Natural killer cell treated with Interleukin-12 subunit alpha and Interleukin-12 subunit beta and Interleukin-15 and Interleukin-18, amount 100 ng/mL, for 72 hours (primary cell): ENCODE data around the gene HRH3. TPM values are rescaled to one million over a fixed set of nuclear protein-coding genes. Genes with fewer than 3 reads are reported as not detected.

Experiments
- ATAC-seq, 2 donors: fragments of 150-1000 bp; cut with Tn5 transposase in 1 of 2; sonication (Bioruptor Pico), chemical (Tn5 transposase) in 1 of 2; 2 replicates each; pipeline ENCODE4 v1.10.0; 2021
- DNase-seq: peaks from one replicate; pipeline ENCODE4 v3.0.0; 2022; ENCODE audit warnings: low spot score
- H3K27ac Mint-ChIP-seq, 2 donors: 1 replicate in 1 of 2; 2 replicates in 1 of 2; pipeline ENCODE4 v1.8.0; 2022; ENCODE audit warnings: mixed read lengths in 2 of 2, mild to moderate bottlenecking in 1 of 2, moderate library complexity in 1 of 2
- H3K27me3 Mint-ChIP-seq, 2 donors: 1 replicate in 1 of 2; 2 replicates in 1 of 2; pipeline ENCODE4 v1.8.0; 2022; ENCODE audit warnings: mixed read lengths in 2 of 2
- H3K36me3 Mint-ChIP-seq: one replicate; pipeline ENCODE4 v1.8.0; 2022; ENCODE audit warnings: mixed read lengths
- H3K4me1 Mint-ChIP-seq, 2 donors: 1 replicate in 1 of 2; 2 replicates in 1 of 2; pipeline ENCODE4 v1.8.0; 2022; ENCODE audit warnings: low read depth in 2 of 2, mixed read lengths in 2 of 2, mild to moderate bottlenecking in 1 of 2
- H3K4me3 Mint-ChIP-seq: one replicate; pipeline ENCODE4 v1.8.0; 2022; ENCODE audit warnings: mixed read lengths
- H3K9me3 Mint-ChIP-seq: 2 replicates; pipeline ENCODE4 v1.8.0; 2022; ENCODE audit warnings: mixed read lengths
- total RNA-seq, 2 donors: library from RNA; stranded (reverse); gene quantifications; one replicate each; pipeline ENCODE4 v1.2.3, GENCODE V29; 2022

HRH3 gene
- total RNA-seq, 2 donors from 2014 or later = not detected

DNA sequence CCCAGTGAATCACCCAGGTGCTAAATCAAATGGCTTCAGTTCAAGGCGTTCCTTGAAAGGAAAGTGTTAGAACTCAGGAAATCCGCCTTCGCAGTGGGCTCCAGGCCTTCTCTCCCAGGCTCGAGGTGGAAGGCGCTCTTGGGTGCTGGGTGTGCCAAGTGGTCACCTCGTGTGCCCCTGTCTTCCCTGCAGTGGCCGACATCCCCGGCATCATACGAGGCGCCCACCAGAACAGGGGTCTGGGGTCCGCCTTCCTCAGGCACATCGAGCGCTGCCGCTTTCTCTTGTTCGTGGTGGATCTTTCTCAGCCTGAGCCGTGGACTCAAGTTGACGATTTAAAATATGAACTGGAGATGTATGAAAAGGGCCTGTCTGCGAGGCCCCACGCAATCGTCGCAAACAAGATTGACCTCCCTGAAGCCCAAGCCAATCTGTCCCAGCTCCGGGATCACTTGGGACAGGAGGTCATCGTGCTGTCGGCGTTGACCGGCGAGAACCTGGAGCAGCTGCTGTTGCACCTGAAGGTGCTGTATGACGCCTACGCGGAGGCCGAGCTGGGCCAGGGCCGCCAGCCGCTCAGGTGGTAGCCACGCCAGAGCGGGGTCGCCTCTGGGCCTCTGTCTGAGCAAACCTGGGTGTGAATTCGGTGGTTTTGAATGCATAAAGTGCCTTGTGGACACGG, 19.4 kb downstream of the HRH3 start:
- DNase-seq = no peak
- peaks cover 0 to 2% of the 10 kb centered on the region in 2 donors for H3K4me1 Mint-ChIP-seq
- ATAC-seq = no peak

DNA sequence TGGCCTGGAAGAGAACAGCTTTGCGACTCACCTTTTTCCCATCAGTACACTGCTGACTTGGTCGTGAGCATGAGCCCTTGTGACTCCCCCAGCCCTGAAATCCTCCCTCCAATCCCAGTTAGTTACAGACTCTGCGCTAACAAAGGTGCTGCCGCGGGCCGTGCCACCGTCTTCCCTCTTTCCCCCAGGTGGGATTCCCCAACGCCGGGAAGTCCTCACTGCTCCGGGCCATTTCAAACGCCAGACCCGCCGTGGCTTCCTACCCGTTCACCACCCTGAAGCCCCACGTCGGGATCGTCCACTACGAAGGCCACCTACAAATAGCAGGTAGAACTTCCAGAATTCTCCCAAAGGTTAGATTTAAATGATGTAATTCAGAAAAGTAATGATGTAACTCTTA, 21.1 kb downstream of the HRH3 start:
- ATAC-seq (no peak), DNase-seq (no peak)
- Mint-ChIP-seq H3K27ac (no peak overlapping the region), H3K4me3 (no peak overlapping the region), H3K27me3 (no peaks in the 10 kb centered on the region), H3K36me3 (peaks cover 9% of the 10 kb centered on the region), H3K9me3 (no peaks in the 10 kb centered on the region), H3K4me1 (peaks cover 0 to 6% of the 10 kb centered on the region in 2 donors)

More for the DNA sequence above, 19.4 kb downstream of the HRH3 start:
- H3K4me3 Mint-ChIP-seq = no peak overlapping the region
- no peaks in the 10 kb centered on the region for H3K27me3 Mint-ChIP-seq
- H3K9me3 Mint-ChIP-seq = no peaks in the 10 kb centered on the region
- H3K36me3 Mint-ChIP-seq = peaks cover 5% of the 10 kb centered on the region
- no peak overlapping the region for H3K27ac Mint-ChIP-seq

DNA sequence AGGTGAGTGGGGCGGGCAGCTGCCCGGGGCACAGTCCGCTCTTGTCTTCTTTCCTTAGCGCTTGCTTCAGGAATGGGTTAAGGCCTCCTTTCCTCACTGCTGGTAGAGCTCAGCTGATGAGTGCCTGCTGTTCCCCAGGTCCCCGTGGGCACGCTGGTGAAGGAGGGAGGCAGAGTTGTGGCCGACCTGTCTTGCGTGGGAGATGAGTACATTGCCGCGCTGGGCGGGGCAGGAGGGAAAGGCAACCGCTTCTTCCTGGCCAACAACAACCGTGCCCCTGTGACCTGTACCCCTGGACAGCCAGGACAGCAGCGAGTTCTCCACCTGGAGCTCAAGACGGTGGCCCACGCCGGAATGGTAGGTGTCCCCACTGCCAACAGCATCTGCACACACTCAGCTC, 21.6 kb downstream of the HRH3 start:
- Mint-ChIP-seq H3K27me3 (no peaks in the 10 kb centered on the region), H3K4me3 (no peak overlapping the region), H3K36me3 (peaks cover 9% of the 10 kb centered on the region), H3K27ac (no peak overlapping the region), H3K4me1 (peaks cover 0 to 6% of the 10 kb centered on the region in 2 donors), H3K9me3 (no peaks in the 10 kb centered on the region)
- DNase-seq (no peak), ATAC-seq (no peak)

DNA sequence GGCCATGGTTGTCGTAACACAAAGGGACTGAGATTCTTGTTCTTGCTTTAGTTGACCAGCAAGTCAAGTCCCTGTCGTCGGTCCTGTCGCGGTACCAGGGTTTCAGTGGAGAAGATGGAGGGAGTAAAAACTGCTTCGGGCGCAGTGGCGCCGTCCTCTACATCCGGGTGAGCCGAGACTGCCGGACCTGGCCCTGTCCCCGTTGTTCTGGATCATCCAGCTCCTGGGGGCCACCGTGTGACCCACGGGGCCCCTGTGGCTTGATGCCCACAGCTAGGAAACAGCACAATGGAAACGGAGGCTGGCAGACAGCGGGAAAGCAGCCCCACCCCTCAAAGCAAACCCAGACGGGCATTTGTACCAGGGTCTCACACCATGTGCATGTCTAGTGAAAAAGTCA, 22.3 kb downstream of the HRH3 start:
- Mint-ChIP-seq H3K27me3 (no peaks in the 10 kb centered on the region), H3K4me3 (no peak overlapping the region), H3K4me1 (peaks cover 0 to 6% of the 10 kb centered on the region in 2 donors), H3K27ac (no peak overlapping the region), H3K36me3 (peaks cover 9% of the 10 kb centered on the region), H3K9me3 (no peaks in the 10 kb centered on the region)
- ATAC-seq (no peak), DNase-seq (no peak)

DNA sequence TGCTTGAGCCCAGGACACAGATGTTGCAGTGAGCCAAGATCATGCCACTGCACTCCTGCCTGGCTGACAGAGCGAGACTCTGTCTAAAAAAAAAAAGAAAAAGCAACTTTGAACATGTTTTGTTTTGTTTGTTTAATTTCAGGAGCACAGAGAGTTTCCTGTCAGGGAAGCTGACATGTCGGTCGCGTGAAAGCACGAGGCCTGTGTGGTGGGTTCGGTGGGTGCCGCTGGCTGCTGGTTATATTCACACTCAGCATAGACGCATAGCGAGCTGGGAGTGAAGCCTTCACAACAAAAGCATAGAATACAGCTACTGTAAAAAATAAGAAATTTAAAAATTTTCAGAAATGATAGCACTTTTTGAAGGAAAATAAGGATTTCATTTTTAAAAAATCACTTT, 22.8 kb downstream of the HRH3 start:
- Mint-ChIP-seq H3K36me3 (peaks cover 9% of the 10 kb centered on the region), H3K9me3 (no peaks in the 10 kb centered on the region), H3K27ac (no peak overlapping the region), H3K4me1 (peaks cover 0 to 6% of the 10 kb centered on the region in 2 donors), H3K27me3 (no peaks in the 10 kb centered on the region), H3K4me3 (no peak overlapping the region)
- DNase-seq (no peak), ATAC-seq (no peak)

DNA sequence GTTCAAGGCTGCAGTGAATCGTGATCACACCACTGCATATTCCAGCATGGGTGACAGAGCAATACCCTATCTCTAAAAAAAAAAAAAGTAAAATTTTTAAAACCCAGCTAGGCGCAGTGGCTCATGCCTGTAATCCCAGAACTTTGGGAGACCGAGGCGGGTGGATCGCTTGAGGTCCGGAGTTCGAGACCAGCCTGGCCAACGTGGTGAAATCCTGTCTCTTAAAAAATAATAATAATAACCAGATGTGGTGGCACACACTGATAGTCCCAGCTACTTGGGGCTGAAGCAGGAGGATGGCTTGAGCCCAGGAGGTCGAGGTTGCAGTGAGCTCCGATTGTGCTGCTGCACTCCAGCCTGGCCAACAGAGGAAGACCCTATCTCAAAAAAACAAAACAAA, 23.8 kb downstream of the HRH3 start:
- peaks cover 0 to 6% of the 10 kb centered on the region in 2 donors for H3K4me1 Mint-ChIP-seq
- no peak overlapping the region for H3K27ac Mint-ChIP-seq
- ATAC-seq = no peak
- H3K27me3 Mint-ChIP-seq = no peaks in the 10 kb centered on the region
- H3K4me3 Mint-ChIP-seq = no peak overlapping the region
- DNase-seq = no peak
- H3K9me3 Mint-ChIP-seq = no peaks in the 10 kb centered on the region
- H3K36me3 Mint-ChIP-seq = peaks cover 9% of the 10 kb centered on the region

DNA sequence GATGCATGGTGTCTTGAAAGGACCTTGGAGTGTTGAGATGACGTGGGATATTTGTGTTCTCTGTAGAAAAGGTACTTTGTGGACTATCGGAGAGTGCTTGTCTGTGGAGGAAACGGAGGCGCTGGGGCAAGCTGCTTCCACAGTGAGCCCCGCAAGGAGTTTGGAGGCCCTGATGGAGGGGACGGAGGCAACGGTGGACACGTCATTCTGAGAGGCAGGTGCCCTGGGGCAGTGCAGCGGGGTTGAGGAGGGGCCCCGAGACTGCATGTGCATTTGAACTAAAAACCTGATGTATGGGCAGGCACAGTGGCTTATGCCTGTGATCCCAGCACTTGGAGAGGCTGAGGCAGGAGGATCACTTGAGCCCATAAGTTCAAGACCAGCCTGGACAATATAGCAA, 24.3 kb downstream of the HRH3 start:
- H3K4me1 Mint-ChIP-seq = peaks cover 1 to 6% of the 10 kb centered on the region in 2 donors
- H3K4me3 Mint-ChIP-seq = no peak overlapping the region
- no peak for ATAC-seq
- H3K36me3 Mint-ChIP-seq = peaks cover 9% of the 10 kb centered on the region
- no peaks in the 10 kb centered on the region for H3K9me3 Mint-ChIP-seq
- no peaks in the 10 kb centered on the region for H3K27me3 Mint-ChIP-seq
- no peak overlapping the region for H3K27ac Mint-ChIP-seq
- no peak for DNase-seq

DNA sequence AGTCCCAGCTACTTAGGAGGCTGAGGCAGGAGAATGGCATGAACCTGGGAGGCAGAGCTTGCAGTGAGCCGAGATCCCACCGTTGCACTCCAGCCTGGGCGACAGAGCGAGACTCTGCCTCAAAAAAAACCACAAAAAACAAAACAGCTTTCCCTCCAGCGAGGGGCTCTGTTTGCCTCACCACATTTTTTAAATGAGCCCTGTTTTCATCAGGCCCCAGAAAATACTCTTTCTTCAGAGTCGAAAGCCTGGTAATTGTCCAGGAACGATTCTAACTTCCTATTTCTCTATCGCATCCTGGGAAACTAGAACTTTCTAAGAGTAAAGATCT, 25.0 kb downstream of the HRH3 start:
- DNase-seq (no peak), ATAC-seq (no peak)
- H3K36me3 Mint-ChIP-seq = peaks cover 6% of the 10 kb centered on the region
- H3K4me3 Mint-ChIP-seq = no peak overlapping the region
- no peaks in the 10 kb centered on the region for H3K9me3 Mint-ChIP-seq
- H3K4me1 Mint-ChIP-seq = peaks cover 6% of the 10 kb centered on the region in 2 donors
- H3K27ac Mint-ChIP-seq = no peak overlapping the region
- H3K27me3 Mint-ChIP-seq = no peaks in the 10 kb centered on the region

DNA sequence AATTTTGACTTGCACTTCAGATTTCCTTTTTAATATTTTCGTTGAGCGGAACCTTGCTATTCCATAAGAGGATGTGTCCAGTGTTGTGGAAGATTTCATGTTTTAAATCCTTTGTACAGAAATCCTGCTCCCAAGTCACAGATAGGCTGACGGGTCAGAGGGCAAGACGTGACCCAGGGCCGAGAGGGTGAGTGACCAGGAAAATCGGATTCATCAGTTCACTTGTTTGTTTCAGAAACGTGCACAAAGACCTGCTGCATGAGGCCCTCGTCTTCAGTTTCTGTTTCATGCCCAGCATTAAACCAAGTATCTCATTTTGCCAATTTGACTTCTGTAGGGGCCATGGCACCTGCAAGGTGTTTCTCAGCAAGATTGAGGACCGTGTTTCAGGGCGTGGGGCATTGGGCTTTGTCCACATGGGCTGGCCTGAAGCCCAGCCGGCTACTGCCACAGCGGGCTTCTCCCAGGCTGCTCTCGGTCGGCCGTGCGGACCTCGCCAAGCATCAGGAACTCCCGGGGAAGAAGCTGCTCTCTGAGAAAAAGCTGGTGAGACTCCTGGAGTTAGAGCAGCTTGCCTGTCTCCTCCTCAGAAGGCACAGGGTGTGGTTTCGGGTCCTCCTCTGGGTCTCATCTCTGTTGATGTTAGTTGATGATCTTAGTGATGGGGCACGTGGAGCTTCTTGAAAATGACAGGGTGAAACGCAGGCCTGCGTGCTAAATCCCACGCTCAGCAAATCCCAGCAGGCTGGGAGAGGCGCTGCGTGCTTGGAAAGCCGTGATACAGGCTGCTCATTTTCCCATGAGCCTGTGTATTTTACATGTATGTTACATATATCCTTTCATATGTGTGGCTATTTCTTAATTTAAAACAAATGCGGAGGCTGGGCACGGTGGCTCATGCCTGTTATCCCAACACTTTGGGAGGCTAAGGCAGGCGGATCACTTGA, 26.7 kb downstream of the HRH3 start:
- no peaks in the 10 kb centered on the region for H3K27me3 Mint-ChIP-seq
- no peak for ATAC-seq
- no peak overlapping the region for H3K4me3 Mint-ChIP-seq
- H3K4me1 Mint-ChIP-seq = peaks cover 6% of the 10 kb centered on the region in 2 donors
- no peak for DNase-seq
- H3K36me3 Mint-ChIP-seq = peaks cover 4% of the 10 kb centered on the region
- no peak overlapping the region for H3K27ac Mint-ChIP-seq
- H3K9me3 Mint-ChIP-seq = no peaks in the 10 kb centered on the region

DNA sequence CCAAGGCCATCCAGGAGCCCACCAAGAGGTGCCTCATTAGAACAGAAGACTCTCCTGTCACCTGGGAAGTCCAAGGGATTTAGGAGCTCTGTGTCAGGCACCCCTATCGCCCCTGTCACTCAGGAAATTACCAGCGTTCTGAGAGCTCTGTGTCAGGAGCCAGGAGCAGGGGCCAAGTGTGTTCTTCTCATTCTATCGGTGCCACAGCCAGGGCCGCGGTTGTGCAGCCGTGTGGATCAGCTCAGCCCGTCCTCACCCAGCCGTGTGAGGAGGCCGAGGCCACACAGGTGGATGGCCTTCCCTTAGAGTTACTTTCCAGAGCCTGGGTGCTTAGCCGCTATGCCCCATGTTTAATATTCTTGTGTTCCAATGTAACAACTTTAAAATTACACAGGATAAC, 27.4 kb downstream of the HRH3 start:
- no peaks in the 10 kb centered on the region for H3K9me3 Mint-ChIP-seq
- peaks cover 4% of the 10 kb centered on the region for H3K36me3 Mint-ChIP-seq
- no peak for ATAC-seq
- no peaks in the 10 kb centered on the region for H3K27me3 Mint-ChIP-seq
- H3K4me1 Mint-ChIP-seq = peaks cover 6 to 9% of the 10 kb centered on the region in 2 donors
- H3K4me3 Mint-ChIP-seq = no peak overlapping the region
- H3K27ac Mint-ChIP-seq = no peak overlapping the region
- no peak for DNase-seq

DNA sequence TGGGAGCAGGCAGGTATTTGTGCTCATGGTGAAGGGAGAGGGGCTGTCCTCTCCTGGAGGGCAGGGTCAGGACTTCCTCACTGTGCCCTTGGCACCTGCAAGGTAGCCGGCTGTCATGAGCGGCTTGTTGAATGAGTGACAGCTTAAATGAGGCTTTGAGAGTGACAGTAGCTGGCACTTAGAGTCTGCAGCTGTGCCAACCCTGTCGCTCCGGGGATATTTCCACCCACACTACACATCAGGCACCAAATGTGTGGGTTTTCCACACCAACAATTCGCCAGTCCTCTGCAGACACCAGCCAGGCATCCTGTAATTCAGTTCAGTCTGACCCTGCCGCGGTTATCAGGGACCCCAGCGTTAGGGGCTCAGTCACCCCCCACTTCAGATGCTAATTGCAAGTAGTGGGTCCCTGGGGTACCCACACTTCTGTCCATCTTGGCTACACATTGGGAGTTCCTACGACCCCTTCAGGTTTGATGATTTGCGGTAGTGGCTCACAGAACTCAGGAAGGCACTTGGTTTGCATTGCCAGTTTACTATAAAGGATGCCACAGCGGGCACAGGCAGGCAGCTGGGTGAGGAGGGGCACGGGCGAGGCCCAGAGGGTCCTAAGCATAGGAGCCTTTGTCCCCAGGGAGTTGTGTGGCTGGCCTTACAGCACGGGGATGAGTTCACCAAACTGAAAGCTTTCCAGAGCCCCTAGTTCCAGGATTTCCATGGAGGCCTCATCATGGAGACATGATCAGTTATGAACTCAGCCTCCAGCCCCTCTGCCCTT, 28.1 kb downstream of the HRH3 start:
- no peak overlapping the region for H3K27ac Mint-ChIP-seq
- H3K4me1 Mint-ChIP-seq = peaks cover 7 to 13% of the 10 kb centered on the region in 2 donors
- no peaks in the 10 kb centered on the region for H3K27me3 Mint-ChIP-seq
- DNase-seq (no peak), ATAC-seq (no peak)
- H3K9me3 Mint-ChIP-seq = no peaks in the 10 kb centered on the region
- H3K4me3 Mint-ChIP-seq = no peak overlapping the region
- peaks cover 4% of the 10 kb centered on the region for H3K36me3 Mint-ChIP-seq

DNA sequence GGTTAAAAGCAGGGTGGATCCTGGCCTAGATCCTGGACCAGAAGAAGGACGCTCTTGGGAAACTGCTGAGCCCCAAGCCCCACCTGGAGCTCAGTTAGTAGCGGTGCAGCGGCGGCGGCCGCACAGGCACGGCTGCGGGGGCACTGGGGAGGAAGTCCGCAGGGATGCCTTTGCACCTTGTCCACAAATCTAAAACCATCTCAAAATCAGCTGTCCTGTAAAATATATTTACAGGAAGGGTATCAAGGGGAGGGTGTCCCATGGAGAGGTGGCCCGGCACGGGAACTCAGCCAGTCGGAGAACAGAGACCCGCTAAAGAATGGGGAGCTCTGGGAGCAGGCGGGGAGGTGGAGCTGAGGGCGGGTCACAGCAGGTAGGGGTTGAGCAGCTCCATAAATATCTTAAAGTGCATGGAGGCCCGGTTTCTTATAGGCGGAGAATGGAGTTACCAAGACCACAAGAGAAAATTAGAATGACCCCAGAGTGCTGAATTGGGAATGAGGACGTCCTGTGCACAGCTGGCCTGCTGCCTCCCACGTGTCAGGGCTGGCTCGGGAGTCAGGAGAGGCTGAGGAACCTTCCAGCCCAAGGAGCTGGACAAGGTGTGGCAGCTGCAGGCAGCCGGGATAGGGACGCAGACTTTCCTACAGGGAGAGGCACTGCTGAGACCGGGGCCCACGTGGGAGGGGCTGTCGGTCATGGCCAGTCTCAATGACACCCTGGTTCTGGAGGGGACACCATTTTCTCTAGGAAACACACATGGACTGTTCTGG, 29.3 kb downstream of the HRH3 start:
- Mint-ChIP-seq H3K27me3 (no peaks in the 10 kb centered on the region), H3K27ac (peak overlapping the region in 1 of 2 donors; percentile 30), H3K36me3 (peaks cover 4% of the 10 kb centered on the region), H3K9me3 (no peaks in the 10 kb centered on the region), H3K4me1 (peaks cover 13 to 17% of the 10 kb centered on the region in 2 donors), H3K4me3 (no peak overlapping the region)
- no peak for DNase-seq
- ATAC-seq = no peak
